Glomerular visceral epithelial cell (primary cell): Measurements from ENCODE around the gene FOSB.
"Not testable (repeated sequence)": the region's sequence is repeated elsewhere in the genome, so short reads cannot be mapped to it uniquely, and the experiment has no call there.

Experiments used
- DNase-seq: peaks from one replicate; pipeline ENCODE4 v3.0.0-alpha.2; 2016; ENCODE audit errors: extremely low spot score

The FOSB gene

DNA sequence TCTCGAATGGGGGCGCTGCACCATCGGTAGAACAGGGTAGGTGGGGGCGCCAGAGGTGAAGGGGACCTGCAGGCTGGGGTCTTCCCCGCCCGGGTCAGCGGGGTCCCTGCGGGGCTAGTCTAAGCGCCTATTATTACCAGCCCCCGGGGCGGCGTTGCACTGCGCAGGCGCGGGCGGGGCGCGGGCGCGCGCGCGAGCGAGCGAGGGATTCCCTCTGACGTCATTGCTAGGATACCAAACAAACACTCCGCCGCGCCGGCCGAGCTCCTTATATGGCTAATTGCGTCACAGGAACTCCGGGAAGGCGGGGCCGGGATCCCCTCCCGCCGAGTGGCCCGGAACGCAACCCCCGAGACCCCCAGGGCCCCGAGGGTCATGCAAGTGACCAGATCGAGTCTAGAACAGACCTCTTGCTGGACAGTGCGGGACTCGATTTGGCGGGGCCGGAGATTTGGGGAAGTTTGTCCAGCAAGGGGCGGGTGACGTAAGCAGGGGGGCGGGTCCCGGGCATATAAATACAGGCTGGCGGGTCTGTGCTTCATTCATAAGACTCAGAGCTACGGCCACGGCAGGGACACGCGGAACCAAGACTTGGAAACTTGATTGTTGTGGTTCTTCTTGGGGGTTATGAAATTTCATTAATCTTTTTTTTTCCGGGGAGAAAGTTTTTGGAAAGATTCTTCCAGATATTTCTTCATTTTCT lies at the start of gene FOSB:
Gene FOSB (plus strand): TSS at position 541 of the 703 bp plus-strand sequence. CDS start 591 bp downstream, outside the sequence.
- peak; percentile 96 for DNase-seq

DNA sequence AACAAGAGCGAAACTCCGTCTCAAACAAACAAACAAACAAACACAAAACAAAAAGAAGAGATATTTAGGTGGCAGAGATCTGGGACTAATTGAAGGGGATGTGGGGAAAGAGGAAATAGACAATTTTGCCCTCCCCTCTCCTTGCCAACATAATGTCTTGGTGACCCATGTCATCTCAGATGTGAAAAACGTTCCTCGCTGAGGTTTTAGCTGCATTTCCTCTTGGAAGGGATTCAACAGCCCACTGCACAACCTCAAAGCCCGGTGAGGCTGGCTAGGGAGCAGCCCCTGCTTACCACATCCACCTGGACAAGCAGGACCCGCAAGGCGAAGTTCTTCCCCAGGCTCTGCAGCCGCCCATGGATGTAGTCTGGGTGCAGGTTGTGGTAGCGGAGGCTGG lies 49.0 kb upstream of the FOSB start:
- DNase-seq: no peak

DNA sequence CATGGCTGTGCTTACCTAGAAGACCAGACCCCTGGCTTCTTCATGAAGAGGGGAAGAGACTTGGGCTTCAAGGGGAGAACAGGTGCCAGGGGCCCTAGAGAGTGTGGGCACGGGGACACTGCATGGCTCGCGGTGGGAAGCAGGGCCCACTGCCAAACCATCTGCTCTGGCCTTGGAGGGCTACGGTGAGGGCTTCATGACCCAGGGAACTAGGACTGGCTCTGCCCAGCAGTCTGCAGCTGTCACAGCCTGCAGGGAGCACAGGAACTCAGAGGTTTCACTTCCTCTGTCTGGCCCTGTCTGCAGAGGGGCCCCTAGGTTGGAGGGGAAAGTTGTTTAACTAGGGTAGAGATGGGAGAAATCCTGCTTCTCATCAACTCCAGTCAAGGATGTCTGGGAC lies 48.4 kb upstream of the FOSB start:
- no peak for DNase-seq

DNA sequence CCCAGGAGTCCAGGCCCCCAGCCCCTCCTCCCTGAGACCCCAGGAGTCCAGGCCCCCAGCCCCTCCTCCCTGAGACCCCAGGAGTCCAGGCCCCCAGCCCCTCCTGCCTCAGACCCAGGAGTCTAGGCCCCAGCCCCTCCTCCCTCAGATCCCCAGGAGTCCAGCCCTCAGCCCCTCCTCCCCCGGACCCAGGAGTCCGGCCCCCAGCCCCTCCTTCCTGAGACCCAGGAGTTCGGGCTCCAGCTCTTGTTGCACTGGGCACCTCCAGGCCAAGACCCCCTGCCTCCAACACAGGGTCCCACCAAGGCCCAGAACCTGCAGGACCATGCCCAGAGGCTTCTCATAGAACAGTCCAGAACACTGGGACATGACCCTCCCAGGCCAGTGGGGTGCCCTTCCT lies 47.9 kb upstream of the FOSB start:
- DNase-seq: no peak

DNA sequence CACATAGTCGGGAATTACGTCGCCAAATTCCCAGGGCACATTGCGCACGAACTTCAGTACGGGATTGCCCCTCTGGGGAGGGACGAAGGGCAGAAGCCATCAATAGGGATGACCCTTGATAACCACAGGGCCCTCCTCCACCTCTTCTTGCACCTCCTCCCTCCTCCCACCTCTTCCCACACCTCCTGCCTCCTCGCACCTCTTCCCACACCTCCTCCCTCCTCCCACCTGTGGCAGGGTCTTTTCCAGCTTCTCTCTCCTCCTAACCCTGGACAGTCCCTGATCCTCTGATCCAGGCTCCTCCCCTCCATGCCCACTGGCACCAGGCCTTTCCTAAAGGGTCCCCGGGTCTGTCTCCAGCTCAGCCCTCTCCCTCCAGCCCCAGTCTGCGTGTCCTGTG lies 47.4 kb upstream of the FOSB start:
- DNase-seq: no peak

DNA sequence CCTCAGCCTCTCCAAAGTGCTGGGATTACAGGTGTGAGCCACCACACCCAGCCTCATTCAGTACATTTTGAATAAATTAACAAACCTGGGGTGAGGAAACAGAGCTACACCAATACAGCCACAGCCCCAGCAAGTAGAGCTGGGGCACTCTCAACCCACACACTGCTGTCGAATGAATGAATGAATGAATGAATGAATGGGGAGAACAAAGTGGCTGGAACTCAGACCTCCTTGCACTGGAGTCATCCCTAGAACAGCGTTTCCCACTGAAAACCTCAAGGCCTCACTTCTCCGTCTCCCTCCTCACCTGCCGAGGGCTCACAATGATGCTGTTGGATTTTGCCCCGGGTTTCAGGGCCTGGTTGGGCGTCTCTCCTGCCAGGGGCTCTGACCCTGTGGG lies 46.9 kb upstream of the FOSB start:
- DNase-seq: no peak

DNA sequence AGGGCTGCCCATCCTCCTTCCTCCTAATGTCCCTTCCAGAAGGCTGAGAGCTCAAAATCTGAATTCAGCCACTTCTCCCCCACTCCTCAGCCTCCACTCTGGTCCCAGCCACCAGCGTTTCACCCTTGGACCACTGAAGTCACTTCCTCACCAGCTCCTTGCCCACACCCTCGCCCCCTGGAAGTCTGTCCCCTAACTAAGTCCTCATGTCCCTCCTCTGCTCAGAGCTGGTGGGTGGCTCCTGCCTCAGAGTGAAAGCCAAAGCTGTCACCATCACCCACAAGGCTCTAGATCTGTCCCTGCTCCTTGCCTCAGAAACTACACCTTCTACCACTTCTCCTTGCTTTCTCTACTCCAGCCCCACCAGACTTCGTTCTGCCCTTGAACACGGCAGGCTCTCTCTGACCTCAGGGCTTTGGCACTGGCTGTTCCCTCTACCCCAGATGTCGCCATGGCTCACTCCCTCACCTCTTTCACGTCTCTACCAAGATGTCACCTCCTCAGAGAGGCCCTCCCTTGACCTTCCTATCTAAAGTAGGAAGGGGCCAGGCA lies 45.8 kb upstream of the FOSB start:
- no peak for DNase-seq

DNA sequence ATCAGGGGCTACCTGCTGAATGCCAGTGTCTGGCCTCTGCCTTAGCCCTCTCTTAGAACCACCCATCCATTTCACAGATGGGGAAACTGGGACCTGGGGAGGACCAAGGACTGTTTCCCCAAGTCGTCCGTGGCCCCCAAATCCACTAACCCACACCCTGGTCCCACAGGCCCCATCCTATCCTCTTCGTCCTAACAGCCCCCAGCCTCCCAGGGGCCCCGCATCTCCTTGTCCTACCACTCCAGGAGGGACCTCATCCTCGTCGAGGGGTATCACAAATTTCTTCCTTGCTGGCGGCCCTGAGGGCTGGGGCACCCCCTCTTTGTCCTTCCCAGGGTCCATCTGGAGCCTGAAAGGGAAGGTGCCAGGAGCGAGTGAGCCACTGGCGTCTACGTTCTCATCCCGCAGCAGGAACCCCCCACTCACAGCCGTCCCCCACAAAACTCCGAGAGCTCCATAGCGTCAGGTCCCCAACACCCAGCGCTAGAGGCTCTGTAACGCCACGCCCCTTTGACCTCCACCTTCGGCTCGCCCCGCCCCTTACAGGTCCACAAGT lies 44.7 kb upstream of the FOSB start:
- DNase-seq: no peak

DNA sequence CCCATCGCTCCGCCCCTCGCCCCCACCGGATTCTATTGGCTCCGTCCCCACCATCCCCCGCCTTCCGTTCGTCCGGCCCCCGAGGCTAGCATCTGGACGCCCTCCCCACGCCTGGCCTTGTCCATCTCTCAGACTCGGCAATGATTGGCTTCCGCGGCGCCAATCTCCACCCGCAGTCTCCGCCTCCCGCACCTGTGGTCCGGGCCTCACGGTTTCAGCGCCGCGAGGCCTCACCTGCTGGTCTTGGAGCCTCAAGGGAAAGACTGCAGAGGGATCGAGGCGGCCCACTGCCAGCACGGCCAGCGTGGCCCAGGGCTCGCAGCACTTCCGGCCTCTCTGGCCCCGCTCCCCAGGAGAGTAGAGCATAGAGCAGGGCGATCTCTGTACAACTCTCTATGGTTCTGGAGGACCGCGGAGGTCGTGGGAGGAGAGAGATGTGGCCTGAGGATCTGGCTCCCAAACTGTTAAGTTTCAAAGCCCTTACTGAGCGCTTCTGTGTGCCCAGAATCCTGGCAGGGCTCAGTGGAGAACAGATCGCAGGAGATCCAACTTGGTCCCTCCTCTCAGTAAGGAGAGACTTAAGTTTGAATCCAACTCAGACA lies 44.1 kb upstream of the FOSB start, which contains the start of gene ERCC1:
Gene ERCC1 (minus strand): TSS at position 329 of the 602 bp plus-strand sequence. CDS start 543 bp downstream, outside the sequence.
- peak; percentile 98 for DNase-seq

DNA sequence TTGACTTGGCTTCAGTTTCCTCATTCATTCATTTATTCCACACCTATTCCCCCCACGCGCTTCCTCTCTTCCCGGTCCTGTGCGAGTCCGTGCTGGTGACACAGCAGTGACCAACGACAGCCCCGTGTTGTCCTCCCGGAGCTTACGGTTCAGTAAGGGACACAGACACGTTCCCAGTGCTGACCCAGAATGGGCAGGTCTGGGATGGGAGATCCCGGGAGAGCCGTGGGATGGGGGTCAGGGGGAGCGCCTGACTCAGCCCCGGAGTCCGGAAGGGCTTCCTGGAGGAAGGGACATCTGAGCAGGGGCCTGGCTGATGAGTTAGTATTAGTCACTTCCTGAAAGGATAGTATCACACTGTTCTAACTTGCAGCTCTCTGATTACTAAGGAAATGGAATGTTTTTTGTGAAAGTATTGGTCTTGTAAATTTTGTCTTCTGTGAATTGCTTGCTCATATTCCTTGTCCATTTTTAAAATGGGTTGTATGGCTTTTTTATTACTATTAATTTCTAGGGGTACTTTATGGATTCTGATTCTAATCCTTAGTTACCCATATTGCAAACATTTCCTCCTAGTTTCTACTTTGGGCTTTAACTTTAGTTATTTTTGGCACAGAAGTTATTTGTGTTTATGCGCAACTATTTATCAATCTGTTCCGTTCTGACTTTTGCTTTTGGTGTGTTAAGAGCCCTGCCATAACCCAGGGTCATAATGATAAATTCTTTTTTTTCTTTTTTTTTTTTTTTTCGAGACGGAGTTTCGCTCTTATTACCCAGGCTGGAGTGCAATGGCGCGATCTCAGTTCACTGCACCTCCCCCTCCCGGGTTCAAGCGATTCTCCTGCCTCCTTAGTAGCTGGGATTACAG lies 43.4 kb upstream of the FOSB start:
- peak; percentile 91 for DNase-seq

DNA sequence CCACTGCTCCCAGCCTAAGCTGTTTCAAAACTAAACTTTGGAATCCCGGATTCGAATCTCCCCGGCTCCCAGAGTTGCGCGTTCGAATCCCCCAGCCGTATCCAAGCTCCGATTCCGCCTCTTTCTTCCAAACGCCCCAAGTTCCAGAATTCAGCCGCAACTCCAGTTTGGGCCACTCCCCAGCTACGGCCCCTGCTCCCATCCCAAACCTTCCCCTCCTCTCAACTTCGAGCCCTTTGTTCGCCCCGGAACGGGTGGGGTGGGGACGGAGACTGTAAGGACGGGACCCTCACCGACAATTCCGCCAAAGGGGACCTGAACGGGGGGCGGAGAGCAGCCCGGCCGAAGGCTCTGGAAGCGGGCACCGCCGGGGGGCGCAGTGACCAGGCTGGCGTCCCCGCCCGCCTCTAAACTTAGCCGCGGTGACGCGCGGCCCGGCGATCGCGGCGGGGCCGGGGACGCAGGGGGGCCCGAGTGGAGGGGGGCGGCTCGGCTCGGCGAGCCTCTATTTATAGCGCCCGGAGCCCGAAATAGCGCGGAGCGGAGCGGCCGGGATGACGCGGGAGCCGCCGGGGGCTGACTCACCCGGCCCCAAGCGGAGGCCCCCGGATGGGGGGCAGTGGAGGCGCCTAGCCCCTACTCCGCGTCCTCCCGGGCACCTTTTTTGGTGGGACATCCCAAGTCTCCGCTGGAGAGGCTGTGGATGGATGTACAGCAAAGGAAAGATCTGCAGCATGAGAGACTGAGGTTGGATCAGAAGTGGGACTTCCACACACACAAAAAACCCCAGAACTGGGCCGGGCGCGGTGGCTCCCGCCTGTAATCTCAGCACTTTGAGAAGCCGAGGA lies 39.2 kb upstream of the FOSB start:
- DNase-seq: peak; percentile 34

DNA sequence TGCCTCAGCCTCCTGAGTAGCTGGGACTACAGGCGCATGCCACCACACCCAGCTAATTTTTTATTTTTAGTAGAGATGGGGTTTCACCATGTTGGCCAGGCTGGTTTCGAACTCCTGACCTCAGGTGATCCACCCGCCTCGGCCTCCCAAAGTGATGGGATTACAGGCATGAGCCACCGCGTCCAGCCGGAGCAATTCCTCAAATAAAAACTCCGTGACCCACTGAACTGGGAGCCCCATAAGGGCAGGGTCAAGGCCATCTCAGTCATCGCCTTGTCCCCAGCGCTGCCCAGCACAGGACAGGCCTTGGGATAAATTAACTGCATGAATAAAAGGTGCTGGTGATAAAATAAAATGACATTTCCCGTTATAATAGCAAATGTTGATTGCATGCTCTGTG lies 37.9 kb upstream of the FOSB start:
- DNase-seq: not testable (repeated sequence)

DNA sequence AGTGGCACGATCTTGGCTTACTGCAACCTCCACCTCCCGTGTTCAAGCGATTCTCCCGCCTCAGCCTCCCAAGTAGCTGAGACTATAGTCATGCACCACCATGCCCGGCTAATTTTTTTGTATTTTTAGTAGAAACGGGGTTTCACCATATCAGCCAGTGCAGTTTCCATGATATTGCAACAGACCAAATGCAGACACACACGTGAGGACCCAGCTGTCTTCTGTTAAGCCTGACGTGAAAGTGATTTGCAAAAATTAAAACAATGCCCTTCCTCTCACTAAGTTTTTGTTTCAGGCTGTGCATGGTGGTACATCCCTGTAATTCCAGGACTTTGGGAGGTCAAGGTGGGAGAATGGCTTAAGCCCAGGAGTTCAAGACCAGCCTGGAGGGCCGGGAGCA lies 36.8 kb upstream of the FOSB start:
- not testable (repeated sequence) for DNase-seq

DNA sequence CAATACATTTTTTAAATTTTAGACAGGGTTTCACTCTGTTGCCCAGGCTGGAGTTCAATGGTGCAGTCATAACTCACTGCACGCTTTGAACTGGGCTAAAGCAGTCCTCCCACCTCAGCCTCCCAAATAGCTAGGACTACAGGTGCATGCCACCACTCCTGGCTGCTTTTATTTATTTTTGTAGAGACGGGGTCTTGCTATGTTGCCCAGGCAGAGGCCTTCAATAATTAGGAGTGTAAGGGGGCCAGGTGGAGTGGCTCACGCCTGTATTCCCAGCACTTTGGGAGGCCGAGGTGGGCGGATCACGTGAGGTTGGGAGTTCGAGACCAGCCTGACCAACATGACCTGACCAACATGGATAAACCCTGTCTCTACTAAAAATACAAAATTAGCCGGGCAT lies 35.3 kb upstream of the FOSB start:
- DNase-seq: not testable (repeated sequence)

DNA sequence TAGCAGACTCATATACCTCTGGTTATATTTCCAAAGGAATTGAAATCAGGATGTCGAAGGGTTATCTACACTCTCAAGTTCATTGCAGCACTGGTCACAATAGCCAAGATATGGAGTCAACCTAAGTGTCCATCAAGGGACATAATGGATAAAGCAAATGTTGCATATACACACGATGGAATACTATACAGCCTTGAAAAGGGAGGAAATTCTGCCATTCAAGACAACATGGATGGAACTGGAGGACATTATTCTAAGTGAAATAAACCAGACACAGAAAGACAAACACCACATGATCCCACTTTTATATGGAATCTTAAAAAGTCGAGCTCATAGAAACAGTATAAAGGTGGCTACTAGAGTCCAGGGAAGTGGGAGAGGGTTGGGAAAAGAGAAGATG lies 30.5 kb upstream of the FOSB start:
- no peak for DNase-seq

DNA sequence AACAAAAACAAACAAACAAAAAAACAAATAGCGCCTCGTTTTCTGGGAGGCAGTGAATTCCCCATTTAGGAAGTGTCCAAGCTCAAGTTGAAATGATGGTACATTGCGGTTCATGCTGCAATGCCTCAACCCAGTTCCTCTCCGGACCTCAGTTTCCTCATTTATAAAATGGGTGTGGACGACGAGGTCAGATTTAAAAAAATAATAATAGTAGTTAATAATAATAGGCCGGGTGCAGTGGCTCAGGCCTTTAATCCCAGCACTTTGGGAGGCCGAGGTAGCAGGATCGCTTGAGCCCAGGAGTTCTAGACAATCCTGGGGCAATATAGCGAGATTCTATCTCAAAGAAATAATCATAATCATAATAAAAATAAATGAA lies 28.6 kb upstream of the FOSB start:
- no peak for DNase-seq

DNA sequence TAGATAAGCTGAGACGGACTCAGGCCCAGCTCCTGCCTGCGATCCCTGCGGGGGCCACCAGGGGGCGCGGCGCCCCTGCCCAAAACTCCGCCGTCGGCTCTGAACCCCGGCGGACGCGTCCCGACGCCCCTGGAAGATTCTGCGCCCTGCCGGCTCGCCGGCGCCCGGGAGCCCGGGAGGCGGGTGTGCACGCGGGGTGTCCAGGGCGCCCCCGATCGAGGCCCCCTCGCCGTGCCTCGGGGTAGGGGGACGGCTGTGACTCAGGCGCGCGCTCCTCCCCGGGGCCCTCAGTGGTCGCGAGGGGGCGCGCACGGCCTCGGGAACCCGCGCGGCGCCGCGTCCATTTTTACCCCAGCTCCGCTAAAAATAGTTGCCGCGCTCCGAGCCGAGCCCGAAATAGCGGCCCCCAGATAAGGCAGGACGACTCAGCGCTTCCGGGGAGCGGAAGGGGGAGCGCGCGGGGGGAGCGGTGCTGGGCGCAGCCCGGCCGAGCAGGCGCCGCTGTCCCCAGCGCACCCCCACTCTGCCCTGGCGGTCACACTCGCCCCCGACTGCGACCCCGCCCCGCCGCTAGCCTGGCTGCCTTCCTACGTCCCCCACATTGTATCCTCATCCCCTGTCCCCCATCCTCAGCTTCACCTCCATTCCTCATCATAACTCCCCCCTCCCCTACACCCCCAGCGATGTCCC lies 28.1 kb upstream of the FOSB start:
- DNase-seq: peak; percentile 85

DNA sequence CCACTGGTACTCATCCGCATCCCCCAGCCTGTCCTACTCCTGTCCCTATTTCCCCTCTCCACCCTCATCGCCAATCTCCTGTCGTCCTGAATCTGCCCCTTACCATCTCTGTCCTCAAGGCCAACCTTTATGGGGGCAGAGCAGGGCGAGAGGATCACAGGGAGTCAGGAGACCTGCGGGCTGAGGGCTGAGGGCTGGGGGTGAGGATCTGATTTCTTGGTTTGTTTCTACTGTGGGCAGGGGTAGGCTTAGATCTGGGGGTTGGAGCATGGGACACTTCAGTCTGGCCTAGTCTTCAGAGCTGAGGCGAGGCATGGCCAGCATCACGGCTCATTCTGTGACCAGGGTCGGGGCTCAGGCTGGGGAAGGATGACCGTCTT lies 27.5 kb upstream of the FOSB start:
- no peak for DNase-seq

DNA sequence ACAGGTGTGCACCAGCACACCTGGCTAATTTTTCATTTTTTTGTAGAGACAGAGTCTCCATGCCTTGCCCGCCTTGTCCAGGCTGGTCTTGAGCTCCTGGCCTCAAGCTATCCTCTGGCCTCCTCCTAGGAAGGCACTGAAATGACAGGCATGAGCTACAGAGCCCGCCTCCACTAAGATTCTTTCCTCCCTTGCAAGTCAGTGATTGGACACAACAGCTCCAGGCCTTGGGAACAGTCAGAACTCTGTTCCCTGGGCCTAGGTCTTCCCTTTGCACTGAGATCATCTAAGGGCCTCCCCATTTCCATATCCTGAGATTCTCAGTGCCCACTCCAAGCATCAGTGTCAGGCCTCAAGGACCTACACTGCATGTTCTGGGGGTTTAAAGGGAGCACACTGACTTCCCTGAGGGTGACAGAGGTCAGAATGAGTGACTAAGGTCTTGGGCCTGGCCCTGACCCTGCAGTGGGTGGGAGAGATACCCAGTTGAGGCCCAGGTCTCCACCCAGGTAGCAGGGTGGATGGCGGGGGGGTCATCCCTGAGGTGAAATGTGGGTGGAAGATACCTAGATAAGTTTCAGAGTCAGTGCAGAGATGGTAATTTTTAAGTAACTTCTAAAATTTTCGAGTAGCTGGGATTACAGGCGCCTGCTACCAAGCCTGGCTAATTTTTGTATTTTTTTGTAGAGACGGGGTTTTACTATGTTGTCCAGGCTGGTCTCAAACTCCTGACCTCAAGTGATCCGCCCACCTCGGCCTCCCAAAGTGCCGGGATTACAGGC lies 26.7 kb upstream of the FOSB start:
- peak; percentile 56 for DNase-seq

DNA sequence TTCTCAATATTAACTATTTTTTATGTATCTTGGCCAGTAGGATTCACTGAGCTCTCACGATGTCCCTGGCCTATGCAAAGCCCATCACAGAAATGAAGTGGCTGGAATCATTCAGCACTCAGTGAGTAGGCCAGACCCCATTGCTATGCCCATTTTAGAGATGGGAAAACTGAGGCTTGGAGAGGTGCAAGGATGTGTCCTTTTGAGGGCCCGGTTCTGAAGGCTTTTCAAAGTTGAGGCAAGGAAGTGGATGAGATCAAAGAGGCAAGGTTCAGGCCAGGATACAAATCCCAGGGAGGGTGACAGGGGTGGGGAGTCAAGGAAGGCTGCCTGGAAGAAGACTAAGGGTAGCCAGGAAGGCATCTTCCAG lies 25.4 kb upstream of the FOSB start:
- no peak for DNase-seq
